Keratinocyte (primary cell): ENCODE results near the gene ERI3.

Experiments
- CTCF ChIP-seq, 3 experiments: IDR thresholded peaks in 1 of 3; conservative IDR thresholded peaks in 1 of 3; optimal IDR thresholded peaks in 1 of 3; 2 replicates in 2 of 3; 3 replicates in 1 of 3; pipeline versions ENCODE3 to v1.5.1; 2011; ENCODE audit warnings: low read length in 3 of 3, mild to moderate bottlenecking in 3 of 3, moderate library complexity in 2 of 3, control low read depth in 1 of 3, inconsistent platforms in 1 of 3; ENCODE audit not compliant: insufficient read depth in 2 of 3; ENCODE audit errors: extremely low read depth in 1 of 3
- EZH2 ChIP-seq: IDR thresholded peaks from one replicate; pipeline ENCODE4 v1.6.1; 2012; ENCODE audit warnings: inconsistent platforms, mild to moderate bottlenecking, low read length, moderate library complexity

- TF ChIP-seq CTCF (optimal IDR thresholded peaks at IDR 0.05 in 1 of 3, IDR thresholded peaks at IDR 0.05 in 1 of 3, conservative IDR thresholded peaks at IDR 0.05 in 1 of 3; ENCODE audit: extremely low read depth in 1 of 3, insufficient read depth in 2 of 3, low read length in 3 of 3) (no peak), EZH2 (no peak)
These were observed 92.6 kb downstream of the ERI3 start for GRCh38 chr1:44262414-44262813.
